Muscle of back (tissue), 11 donors: ENCODE data around the gene CSTPP1. TPM values are rescaled to one million over a fixed set of nuclear protein-coding genes. Genes with fewer than 3 reads are reported as not detected.
A peak's percentile ranks its signal among the peaks of the same experiment; 100 is the strongest.
"Not testable (repeated sequence)": the region's sequence is repeated elsewhere in the genome, so short reads cannot be mapped to it uniquely, and the experiment has no call there.

Source experiments
- DNase-seq, 3 donors: peaks; one replicate each; pipeline versions ENCODE4 v3.0.0 to v3.0.0-alpha.2; 2013
- polyA plus RNA-seq, 10 donors: library from polyadenylated mRNA; unstranded; fragments of 120-200 nt; gene quantifications; one replicate each; pipeline ENCODE4 v1.2.1, GENCODE V29; 2013; ENCODE audit not compliant: insufficient read length in 10 of 10

CSTPP1 gene
- polyA plus RNA-seq, 10 donors: 17.9 to 28.6 (median 20.0) TPM

- no peak for DNase-seq
Measured at GRCh38 chr11:46984987-46985386, 48.4 kb downstream of the CSTPP1 start.

- no peak for DNase-seq
Measured at GRCh38 chr11:46987183-46987582, 50.6 kb downstream of the CSTPP1 start.

DNA sequence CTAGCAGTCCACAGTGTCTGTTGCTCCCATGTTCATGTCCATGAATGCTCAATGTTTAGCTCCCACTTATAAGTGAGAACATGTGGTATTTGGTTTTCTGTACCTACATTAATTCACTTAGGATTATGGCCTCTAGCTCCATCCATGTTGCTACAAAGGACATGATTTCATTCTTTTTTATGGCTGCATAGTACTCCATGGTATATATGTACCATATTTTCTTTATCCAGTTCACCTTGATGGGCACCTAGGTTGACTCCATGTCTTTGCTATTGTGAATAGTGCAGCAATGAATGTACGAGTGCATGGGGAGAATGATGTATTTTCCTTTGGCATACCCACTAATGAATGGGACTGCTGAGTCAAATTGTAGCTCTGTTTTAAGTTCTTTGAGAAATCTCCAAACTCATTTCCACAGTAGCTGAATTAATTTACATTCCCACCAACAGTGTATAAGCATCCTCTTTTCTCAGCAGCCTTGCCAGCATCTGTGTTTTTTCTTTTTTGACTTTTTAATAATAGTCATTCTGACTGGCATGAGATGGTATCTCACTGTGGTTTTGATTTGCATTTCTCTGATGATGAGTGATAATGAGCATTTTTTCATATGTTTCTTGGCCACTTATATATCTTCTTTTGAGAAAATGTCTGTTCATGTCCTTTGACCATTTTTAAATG lies 53.4 kb downstream of the CSTPP1 start:
- not testable (repeated sequence) for DNase-seq

DNA sequence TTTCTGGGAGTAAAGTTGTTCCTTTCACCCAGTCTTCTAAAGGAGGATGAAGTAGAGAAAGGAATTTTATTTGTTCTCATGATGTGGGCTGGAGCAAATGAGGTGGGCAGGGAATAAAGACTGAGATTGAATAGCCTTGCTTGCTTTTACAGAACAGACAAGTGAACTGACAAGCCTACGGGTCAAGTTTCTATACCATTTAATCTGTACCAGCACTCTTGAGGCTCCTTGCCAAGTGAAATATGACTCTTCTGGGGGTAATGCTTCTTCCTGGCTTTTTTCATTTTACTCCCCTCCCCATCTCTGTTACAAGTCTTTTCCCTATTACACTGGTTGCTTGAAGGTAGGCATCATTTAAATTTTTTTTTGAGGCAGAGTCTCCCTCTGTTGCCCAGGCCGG lies 54.8 kb downstream of the CSTPP1 start:
- no peak for DNase-seq

DNA sequence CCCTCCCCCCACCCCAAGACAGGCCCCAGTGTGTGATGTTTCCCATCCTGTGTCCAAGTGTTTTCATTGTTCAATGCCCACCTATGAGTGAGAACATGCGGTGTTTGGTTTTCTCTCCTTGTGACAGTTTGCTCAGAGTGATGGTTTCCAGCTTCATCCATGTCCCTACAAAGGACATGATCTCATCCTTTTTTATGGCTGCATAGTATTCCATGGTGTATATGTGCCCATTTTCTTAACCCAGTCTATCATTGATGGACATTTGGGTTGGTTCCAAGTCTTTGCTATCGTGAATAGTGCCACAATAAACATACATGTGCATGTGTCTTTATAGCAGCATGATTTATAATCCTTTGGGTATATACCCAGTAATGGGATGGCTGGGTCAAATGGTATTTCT lies 55.8 kb downstream of the CSTPP1 start:
- not testable (repeated sequence) for DNase-seq

DNA sequence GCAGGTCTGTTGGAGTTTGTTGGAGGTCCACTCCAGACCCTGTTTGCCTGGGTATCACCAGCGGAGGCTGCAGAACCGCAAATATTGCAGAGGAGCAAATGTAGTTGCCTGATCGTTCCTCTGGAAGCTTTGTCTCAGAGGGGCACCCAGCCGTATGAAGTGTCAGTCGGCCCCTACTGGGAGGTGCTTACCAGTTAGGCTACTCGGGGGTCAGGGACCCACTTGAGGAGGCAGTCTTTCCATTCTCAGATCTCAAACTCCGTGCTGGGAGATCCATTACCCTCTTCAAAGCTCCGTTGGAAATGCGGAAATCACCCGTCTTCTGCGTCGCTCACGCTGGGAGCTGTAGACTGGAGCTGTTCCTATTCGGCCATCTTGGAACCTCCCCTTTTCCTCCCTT lies 61.2 kb downstream of the CSTPP1 start:
- DNase-seq: not testable (repeated sequence)

GRCh38 chr11:46999217-46999616 lies 62.7 kb downstream of the CSTPP1 start:
- no peak for DNase-seq

DNA sequence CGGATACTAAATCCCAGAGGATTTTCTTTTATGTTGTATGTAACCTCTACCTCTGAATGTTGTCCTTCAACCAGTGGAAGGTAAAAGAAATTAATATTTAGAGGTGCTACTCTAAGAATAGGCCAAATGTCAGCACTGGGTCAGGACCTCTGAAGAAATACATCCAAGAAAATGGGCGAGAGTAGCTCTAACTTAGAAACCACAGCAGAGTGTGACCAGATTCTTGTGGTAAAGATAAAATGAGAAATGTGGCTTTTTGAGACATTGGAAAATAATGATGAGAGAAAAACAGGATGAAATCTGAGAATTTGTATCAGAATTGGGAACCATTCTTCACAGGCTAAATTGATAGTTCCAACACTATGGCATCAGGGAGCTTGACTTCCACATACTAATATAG lies 63.5 kb downstream of the CSTPP1 start:
- DNase-seq: no peak

DNA sequence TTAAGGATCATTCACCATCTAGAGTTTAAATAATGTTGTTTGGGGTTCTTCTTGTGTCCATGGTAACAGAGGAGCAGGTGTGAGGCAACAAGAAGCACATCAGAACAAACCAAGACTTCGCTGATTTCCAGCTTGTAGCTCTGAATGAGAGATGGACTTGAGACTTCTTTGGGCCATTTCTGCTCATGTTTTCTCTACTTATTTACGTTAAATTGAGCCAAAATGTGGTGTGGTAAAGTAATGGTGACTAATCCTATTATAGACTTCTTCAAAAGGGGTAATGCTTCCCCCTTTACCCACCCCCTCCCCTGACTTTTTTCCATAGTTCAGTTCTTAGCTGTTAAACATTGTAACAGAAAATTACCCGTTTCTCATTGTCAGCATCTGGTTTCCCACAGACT lies 65.2 kb downstream of the CSTPP1 start:
- DNase-seq: peak in 1 of 3 donors; percentile 25

DNA sequence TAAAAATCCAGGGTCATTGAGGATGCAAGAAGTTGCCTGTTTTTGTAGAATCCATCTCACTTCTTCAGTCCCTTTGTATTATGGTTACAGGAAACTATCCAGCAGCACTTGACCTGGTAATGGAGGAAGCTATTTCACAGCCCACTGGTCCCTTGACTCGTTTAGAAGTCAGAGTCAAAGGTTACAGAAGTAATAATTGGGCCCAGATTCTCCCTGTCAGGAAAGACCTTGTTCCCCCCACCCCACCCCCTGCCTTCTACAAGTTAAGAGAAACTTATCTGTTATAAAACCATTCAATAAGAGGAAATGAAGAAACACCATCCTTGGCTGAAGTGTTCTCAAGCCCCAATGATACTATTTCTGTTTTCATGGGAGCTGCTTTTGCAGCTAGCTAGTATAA lies 65.8 kb downstream of the CSTPP1 start:
- DNase-seq: no peak

DNA sequence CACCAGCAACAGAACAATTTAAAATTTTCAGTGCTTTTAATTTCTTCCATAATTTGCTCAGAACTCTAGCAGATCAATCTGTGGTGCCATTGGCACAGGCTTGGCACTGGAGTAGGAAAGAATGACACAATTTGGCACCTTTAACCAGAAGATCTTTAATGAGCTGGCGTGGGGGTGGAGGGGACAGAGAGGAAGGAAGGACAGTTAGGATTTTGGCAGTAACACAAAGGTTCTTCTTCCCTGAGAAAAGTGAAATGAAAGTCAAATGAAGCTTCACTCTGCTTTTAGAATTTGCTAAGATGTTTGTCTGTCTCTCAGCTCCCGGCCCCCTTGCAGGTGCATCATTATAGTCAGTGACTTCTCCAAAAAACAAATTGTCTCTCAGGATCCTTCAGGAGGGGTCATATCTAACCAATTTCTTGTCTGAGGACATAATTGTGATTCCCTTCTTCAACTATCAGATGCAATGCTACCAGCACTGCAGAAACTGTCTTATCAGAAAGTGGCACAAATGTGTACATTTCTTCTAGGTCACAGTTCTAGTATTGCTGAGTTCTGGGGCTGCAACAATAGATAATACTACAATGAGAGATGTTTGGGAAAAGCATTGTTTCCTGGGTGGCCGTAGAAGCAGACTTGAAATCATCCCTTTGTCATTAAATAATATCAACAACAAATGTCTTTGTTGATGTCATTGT lies 66.8 kb downstream of the CSTPP1 start:
- DNase-seq: peak in 1 of 3 donors; percentile 45

DNA sequence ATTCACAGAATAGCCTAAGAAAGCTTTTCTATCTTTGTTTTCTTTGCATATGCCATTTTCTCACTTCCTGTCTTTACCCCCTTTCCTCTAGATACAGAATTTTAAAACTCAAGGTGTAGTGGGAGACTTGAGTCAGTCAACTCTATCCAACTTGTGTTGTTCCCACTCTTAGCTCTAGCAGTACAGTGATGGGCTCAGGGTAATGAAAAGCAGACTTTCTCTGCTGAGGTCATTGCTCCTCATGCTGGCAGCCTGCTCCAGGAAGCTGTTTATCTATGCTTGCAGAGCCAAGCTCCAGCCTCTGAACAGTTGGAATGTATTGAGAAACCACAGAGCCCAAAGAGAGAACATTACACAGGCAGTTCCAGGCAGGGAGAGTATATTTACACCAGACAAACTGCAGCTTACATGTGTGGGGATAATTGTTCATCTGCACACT lies 68.1 kb downstream of the CSTPP1 start:
- DNase-seq: peak; percentile 92 to 98 (median 96)

- DNase-seq: no peak
Measured at GRCh38 chr11:47005441-47005840, 68.9 kb downstream of the CSTPP1 start.

- peak in 1 of 3 donors; percentile 66 for DNase-seq
Measured at GRCh38 chr11:47007579-47007978, 71.0 kb downstream of the CSTPP1 start.

GRCh38 chr11:47010179-47010578 lies 73.6 kb downstream of the CSTPP1 start:
- peak in 2 of 3 donors; percentile 42 to 60 for DNase-seq

- DNase-seq: no peak
Measured at GRCh38 chr11:47014097-47014496, 77.5 kb downstream of the CSTPP1 start.

GRCh38 chr11:47018637-47019036 lies 82.1 kb downstream of the CSTPP1 start:
- DNase-seq: no peak

GRCh38 chr11:47020793-47021526 lies 84.4 kb downstream of the CSTPP1 start:
- DNase-seq: no peak

DNA sequence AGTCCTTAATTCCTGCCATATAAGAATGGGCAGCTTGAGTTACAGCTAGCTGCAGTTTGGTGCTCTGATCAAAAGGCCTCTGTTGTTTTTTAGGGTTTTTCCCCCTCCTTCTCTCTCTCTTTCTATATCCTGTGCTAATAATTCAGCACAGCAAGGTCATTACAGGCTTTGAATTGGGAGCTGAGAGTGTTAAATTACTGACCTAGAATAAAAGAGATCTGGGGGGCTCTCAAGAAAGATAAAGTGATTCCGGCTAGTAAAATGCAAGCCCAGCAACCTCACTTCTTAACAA lies 84.9 kb downstream of the CSTPP1 start:
- DNase-seq: no peak

- no peak for DNase-seq
Measured at GRCh38 chr11:47021965-47022364, 85.4 kb downstream of the CSTPP1 start.

DNA sequence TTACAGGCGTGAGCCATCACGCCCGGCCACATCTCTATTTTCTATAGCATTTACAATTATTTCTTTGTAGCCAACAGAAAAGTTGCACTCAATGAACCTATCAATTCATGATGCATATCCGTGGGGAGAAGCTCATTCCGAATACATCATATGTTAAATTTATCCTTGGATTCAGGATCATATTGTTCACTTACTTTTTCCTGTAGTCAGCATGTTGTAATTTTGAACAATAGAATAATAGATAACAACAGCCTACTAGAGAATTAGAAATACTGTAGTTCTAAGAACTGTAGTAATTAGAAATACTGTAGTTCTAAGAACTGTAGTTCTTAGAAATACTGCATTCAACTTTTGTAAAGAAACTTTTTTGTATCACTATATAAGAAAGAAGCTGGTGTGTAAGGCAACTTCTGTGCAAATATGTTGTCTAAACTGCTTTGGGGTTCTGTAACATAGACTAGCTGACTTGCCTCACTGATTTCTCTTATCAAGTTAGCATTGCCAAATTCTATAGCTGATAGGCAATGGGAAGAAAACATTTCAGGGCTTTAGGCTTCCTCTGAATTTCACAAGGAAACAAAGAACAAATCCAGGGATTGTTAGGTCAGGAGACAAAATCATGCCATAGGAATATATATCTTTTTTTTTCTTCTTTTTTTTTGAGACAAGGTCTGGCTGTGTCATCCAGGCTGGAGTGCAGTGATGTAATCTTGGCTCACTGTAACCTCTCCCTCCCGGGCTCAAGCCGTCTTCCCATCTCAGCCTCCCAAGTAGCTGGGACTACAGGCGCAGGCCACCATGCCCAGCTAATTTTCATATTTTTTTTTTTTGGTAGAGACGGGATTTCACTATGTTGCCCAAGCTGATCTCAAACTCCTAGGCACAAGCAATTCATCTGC lies 91.9 kb downstream of the CSTPP1 start:
- DNase-seq: peak in 1 of 3 donors; percentile 29

- DNase-seq: no peak
Measured at GRCh38 chr11:47033439-47033838, 96.9 kb downstream of the CSTPP1 start.
